Stimulated activated CD8-positive, alpha-beta memory T cell treated with anti-CD3 and anti-CD28 coated beads, Interleukin-15, amount 100 ng/mL, for 48 hours (primary cell): Measurements from ENCODE around the gene WDR41.
A peak's percentile ranks its signal among the peaks of the same experiment; 100 is the strongest.
"Not testable (repeated sequence)": the region's sequence is repeated elsewhere in the genome, so short reads cannot be mapped to it uniquely, and the experiment has no call there.

ENCODE experiments used
- DNase-seq, 2 donors: peaks; one replicate each; pipeline ENCODE4 v3.0.0-alpha.2; 2020; ENCODE audit warnings: low read depth in 2 of 2

Gene WDR41

DNA sequence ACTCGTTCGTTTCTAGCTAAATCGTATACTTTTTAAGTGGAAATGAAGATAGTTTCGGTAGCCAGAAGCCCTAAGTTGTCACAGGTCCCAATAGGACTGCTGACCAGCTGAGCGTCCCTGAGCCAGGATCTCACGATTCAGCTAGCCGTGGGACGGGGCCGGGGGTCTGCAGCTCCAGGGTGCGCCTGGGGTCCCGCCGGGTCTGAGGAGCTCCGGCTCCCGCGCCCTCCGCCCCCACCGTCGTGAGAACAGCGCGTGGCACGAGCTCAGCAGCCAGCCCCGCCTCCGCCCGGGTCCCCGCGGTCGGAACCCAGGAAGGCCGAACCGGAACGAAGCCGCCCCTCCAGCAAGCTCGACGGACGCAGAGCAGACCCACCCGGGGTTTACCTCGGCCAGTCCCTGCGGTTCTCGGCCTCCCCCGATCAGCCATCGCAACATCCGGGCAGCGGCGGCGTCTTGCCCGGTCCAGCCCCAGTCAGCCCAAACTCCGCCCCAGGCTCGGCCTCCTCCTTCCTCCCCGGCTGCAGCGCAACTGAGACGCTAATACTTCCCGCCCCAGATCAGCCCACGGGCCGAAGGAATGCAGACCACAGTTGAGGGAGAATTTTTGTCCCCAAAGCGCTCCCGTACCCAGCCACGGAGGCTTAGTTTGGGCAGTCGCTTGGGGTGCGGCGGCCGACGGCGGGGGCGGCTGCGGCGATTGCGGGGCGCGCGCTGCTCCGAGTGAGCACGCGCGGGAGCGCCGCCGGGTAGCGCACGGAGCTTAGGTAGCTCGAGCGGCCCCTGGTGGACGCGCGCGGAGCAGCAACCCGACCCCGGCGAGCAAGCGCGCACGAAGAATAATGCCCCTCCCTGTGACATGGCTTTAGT is at the start of gene WDR41:
Gene WDR41, minus strand, starts transcription at position 534 of the 870 bp plus-strand sequence. Its CDS starts 96 bp downstream, at position 438.
- DNase-seq: peak; percentile 81

GRCh38 chr5:77531297-77531696 is 39.2 kb upstream of the WDR41 start:
- DNase-seq: no peak

DNA sequence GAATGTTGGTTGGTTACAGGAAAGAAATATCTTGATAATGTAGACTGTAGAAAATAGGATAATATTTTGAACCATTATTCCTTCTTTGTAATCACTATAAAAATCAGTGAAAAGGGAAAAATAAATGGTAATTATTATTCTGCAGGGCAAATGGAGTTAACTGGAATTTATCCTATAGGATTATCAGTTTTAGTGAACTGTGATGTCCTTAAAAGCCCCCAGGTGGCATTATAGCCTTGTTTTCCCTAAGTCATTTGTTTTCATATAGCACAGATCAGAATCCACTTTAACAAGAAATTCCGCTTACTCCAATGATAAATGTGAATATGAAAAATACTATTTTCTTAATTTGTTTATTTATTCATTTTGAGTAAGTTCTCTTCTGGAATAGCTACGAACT is 26.2 kb upstream of the WDR41 start:
- DNase-seq: no peak

GRCh38 chr5:77514457-77514856 is 22.3 kb upstream of the WDR41 start:
- DNase-seq: no peak

DNA sequence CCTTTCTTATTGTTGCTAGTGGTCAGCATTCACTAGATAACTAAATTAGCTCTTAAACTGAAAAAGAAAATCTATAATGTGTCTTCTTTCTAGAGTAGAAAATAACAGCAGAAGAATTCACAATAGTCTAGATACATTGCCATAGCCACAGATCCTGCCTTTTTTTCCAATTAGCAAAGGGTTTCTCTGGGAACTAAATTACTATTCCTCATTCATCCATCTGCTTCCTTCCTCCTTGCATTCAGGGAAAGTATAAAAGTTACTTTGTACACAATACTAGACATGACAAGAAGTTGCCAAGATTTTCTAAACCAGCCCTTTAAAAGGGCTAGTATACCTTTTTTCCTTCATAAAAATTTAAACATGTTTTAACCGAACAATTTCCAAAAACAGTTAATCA is 21.2 kb upstream of the WDR41 start:
- DNase-seq: no peak

GRCh38 chr5:77501132-77501531 is 9.0 kb upstream of the WDR41 start:
- DNase-seq: not testable (repeated sequence)

GRCh38 chr5:77499973-77500372 is 7.9 kb upstream of the WDR41 start:
- no peak for DNase-seq

- no peak for DNase-seq
These were observed 7.3 kb upstream of the WDR41 start for GRCh38 chr5:77499441-77499840.

DNA sequence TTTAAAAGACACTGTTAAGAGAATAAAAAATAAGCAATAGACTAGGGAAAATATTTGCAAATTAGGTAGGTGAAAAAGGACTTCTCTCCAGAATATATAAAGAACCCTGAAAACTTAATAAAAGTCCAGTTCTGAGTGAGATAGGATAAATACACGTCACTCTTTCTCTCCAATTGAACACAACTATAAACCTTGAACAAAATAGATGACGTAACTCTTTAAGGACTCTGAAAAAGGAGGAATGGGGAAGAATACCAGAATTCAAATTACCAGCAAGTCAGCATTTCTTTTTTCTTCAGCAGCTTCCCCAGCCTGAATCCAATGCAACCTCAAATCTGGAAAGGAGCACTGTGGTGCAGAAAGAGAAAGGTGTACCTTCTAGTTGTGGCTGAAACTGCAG is 6.8 kb upstream of the WDR41 start:
- DNase-seq: no peak

GRCh38 chr5:77494935-77495334 is 2.8 kb upstream of the WDR41 start:
- no peak for DNase-seq

DNA sequence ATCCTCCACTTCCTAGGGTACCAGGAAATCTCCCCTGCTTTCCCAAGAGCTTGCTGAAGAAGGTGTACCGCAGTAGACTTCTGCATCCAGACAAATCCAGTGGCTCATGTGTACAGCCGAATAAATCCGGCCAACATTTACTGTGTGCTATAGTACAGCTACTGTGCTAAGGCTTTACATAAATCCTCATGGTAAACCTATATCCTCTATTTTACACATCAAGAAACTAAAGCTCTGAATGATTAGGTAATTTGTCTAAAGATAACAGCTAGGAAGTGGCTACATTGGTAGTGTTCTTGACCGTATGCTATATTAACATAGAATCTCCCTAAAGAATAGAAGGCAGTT is 511 bp upstream of the WDR41 start:
- DNase-seq: no peak

DNA sequence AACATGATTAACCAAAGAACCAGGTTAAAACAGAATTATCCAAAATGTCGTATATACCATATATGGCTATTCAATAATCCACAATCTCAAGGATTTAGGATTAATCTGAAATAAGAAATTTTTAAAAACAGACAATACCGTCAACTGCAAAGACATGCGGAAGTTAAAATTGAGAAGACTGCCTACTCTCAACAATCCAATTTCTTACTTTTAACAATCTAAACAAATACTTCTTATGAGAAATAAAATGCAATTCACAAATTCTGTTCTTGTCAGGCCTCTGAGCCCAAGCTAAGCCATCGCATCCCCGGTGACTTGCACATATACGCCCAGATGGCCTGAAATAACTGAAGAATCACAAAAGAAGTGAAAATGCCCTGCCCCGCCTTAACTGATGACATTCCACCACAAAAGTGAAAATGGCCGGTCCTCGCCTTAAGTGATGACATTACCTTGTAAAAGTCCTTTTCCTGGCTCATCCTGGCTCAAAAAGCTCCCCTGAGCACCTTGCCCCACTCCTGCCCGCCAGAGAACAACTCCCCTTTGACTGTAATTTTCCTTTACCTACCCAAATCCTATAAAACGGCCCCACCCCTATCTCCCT is 1.3 kb downstream of the WDR41 start:
- not testable (repeated sequence) for DNase-seq

- no peak for DNase-seq
These were observed 5.7 kb downstream of the WDR41 start for GRCh38 chr5:77486344-77486962.

GRCh38 chr5:77483682-77484081 is 8.4 kb downstream of the WDR41 start:
- DNase-seq: no peak

GRCh38 chr5:77475041-77475440 is 17.1 kb downstream of the WDR41 start:
- not testable (repeated sequence) for DNase-seq

- not testable (repeated sequence) for DNase-seq
These were observed 23.2 kb downstream of the WDR41 start for GRCh38 chr5:77468875-77469274.

GRCh38 chr5:77463905-77464304 is 28.2 kb downstream of the WDR41 start:
- DNase-seq: no peak

DNA sequence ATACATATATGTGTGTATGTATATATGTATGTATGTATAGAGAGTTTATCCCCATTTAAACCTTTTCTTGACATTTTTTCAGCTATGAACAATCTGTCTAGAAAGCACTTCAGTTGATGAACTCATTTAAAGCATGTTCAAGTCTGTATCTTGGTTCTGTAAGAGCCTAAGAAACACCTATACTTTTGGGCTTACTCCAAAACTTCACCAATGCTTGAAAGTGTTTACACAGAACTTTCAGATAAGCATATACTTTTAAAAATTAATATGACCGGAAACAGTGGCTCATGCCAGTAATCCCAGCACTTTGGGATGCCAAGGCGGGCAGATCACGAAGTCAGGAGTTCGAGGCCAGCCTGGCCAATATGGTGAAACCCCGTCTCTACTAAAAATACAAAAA is 30.8 kb downstream of the WDR41 start:
- no peak for DNase-seq

DNA sequence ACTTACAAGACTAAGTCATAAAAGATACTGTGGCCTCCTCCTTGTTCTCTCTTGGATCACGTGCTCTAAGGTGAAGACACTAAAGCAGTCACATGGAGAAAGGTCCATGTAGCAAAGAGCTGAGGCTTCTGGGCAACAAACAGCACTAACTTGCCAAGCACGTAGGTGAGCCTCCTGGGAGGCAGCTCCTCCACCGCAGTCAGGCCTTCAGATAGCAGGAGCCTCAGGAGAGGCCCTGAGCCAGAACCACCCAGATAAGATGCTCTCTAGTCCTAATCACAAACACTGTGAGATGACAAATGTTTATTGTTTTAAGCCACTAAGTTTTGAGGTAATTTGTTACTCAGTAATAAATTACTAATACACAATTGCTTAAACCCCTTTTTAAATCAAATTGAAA is 38.0 kb downstream of the WDR41 start:
- DNase-seq: no peak

DNA sequence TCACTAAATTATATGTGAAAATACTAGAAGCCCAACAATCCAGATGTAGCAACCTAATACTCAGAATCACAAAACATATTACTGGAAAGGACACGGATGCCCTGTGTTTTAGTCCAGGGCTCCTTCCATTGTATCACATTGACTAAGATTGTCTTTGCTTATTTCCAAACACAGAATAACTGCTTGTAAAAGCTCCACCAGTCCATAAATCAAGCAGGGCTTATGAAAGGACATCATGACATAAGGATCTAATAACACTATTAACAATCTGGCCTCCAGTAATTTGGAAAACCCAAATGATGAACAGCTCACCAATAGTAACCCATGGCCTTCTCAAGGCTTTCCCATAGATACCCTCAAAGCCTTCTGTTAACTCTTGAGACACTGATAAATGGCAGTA is 39.8 kb downstream of the WDR41 start:
- no peak for DNase-seq

GRCh38 chr5:77449981-77450380 is 42.1 kb downstream of the WDR41 start:
- no peak for DNase-seq

- DNase-seq: no peak
These were observed 42.8 kb downstream of the WDR41 start for GRCh38 chr5:77449277-77449676.

- DNase-seq: no peak
These were observed 43.3 kb downstream of the WDR41 start for GRCh38 chr5:77448831-77449230.
